Astrocyte (in vitro differentiated cells and primary cell): ENCODE data around the gene PRDX3. TPM values are rescaled to one million over a fixed set of nuclear protein-coding genes. Genes with fewer than 3 reads are reported as not detected.
"Not testable (repeated sequence)": the region's sequence is repeated elsewhere in the genome, so short reads cannot be mapped to it uniquely, and the experiment has no call there.

Experiments used
- DNase-seq: peaks from one replicate; pipeline ENCODE4 v3.0.0-alpha.2; 2010; ENCODE audit warnings: low read depth
- FAIRE-seq: peaks from 2 replicates; lab custom pipeline; 2011; peaks lifted over from hg19 to GRCh38; lab: Jason Lieb, UNC
- H2AFZ ChIP-seq: 2 replicates; pipeline ENCODE4 v1.6.0; 2012; ENCODE audit warnings: low read depth, low read length, inconsistent platforms
- H3K27ac ChIP-seq: 2 replicates; pipeline ENCODE4 v1.5.1; 2011; ENCODE audit warnings: low read depth, low read length, inconsistent platforms
- H3K27me3 ChIP-seq: 2 replicates; pipeline ENCODE4 v1.6.0; 2011; ENCODE audit warnings: low read length, inconsistent platforms; ENCODE audit not compliant: insufficient read depth
- H3K36me3 ChIP-seq: 2 replicates; pipeline ENCODE4 v1.5.1; 2011; ENCODE audit warnings: low read length, inconsistent platforms; ENCODE audit not compliant: insufficient read depth
- H3K4me1 ChIP-seq: 2 replicates; pipeline ENCODE4 v1.5.1; 2011; ENCODE audit warnings: low read length, inconsistent platforms; ENCODE audit not compliant: insufficient read depth
- H3K4me2 ChIP-seq: 2 replicates; pipeline ENCODE4 v1.6.0; 2012; ENCODE audit warnings: low read length, inconsistent platforms
- H3K4me3 ChIP-seq: 2 replicates; pipeline ENCODE4 v1.5.1; 2011; ENCODE audit warnings: low read depth, mild to moderate bottlenecking, low read length, inconsistent platforms; ENCODE audit not compliant: insufficient read depth
- H3K79me2 ChIP-seq: 2 replicates; pipeline ENCODE4 v1.6.0; 2012; ENCODE audit warnings: mild to moderate bottlenecking, low read length, inconsistent platforms; ENCODE audit not compliant: insufficient read depth
- H3K9ac ChIP-seq: 2 replicates; pipeline ENCODE4 v1.6.0; 2012; ENCODE audit warnings: mild to moderate bottlenecking, low read length, inconsistent platforms
- H3K9me3 ChIP-seq: 2 replicates; pipeline ENCODE4 v1.5.1; 2012; ENCODE audit warnings: low read depth, mild to moderate bottlenecking, low read length, inconsistent platforms; ENCODE audit not compliant: insufficient read depth
- H4K20me1 ChIP-seq: 2 replicates; pipeline ENCODE4 v1.6.0; 2012; ENCODE audit warnings: low read length, inconsistent platforms; ENCODE audit not compliant: insufficient read depth
- H3K27ac Mint-ChIP-seq: one replicate; pipeline ENCODE4 v1.8.0; 2021; ENCODE audit warnings: mild to moderate bottlenecking, mixed read lengths; ENCODE audit not compliant: unreplicated experiment
- H3K27me3 Mint-ChIP-seq: one replicate; pipeline ENCODE4 v1.8.0; 2021; ENCODE audit warnings: low read depth, mixed read lengths; ENCODE audit not compliant: unreplicated experiment
- H3K36me3 Mint-ChIP-seq: one replicate; pipeline ENCODE4 v1.8.0; 2021; ENCODE audit warnings: low read depth, mixed read lengths; ENCODE audit not compliant: unreplicated experiment
- H3K4me1 Mint-ChIP-seq: one replicate; pipeline ENCODE4 v1.8.0; 2021; ENCODE audit warnings: low read depth, mixed read lengths; ENCODE audit not compliant: unreplicated experiment
- H3K4me3 Mint-ChIP-seq: one replicate; pipeline ENCODE4 v1.8.0; 2021; ENCODE audit warnings: mild to moderate bottlenecking, moderate library complexity, mixed read lengths; ENCODE audit not compliant: unreplicated experiment
- H3K9me3 Mint-ChIP-seq: one replicate; pipeline ENCODE4 v1.8.0; 2021; ENCODE audit warnings: mild to moderate bottlenecking, mixed read lengths; ENCODE audit not compliant: unreplicated experiment
- CTCF ChIP-seq: IDR thresholded peaks from 2 replicates; pipeline ENCODE4 v1.5.1; 2011; ENCODE audit warnings: low read depth, mild to moderate bottlenecking, inconsistent platforms, low read length, moderate library complexity; ENCODE audit not compliant: insufficient read depth
- EZH2 ChIP-seq: IDR thresholded peaks from 2 replicates; pipeline ENCODE4 v1.6.1; 2012; ENCODE audit warnings: mild to moderate bottlenecking, low read length, inconsistent platforms; ENCODE audit not compliant: insufficient read depth
- total RNA-seq: library from RNA; stranded (reverse); gene quantifications from 2 replicates; pipeline ENCODE4 v1.2.1, GENCODE V29; 2021

The PRDX3 gene
- total RNA-seq, 1 donor from 2014 or later, result 127 TPM

- FAIRE-seq, result no peak
Observed at GRCh38 chr10:119153661-119154060, 25.0 kb downstream of the PRDX3 start.

GRCh38 chr10:119153041-119153440 is 25.6 kb downstream of the PRDX3 start:
- no peaks in the 10 kb centered on the region for H3K4me1 Mint-ChIP-seq
- no peak for FAIRE-seq
- Histone ChIP-seq H3K36me3 (peaks cover 8% of the 10 kb centered on the region), H3K4me2 (no peak overlapping the region), H3K27ac (no peak overlapping the region), H3K9me3 (no peaks in the 10 kb centered on the region), H3K79me2 (no peaks in the 10 kb centered on the region), H3K4me3 (no peak overlapping the region), H4K20me1 (no peaks in the 10 kb centered on the region), H2AFZ (no peak overlapping the region), H3K27me3 (no peaks in the 10 kb centered on the region), H3K9ac (no peak overlapping the region), H3K4me1 (no peaks in the 10 kb centered on the region)
- H3K9me3 Mint-ChIP-seq, result no peaks in the 10 kb centered on the region
- H3K4me3 Mint-ChIP-seq, result no peak overlapping the region
- H3K27me3 Mint-ChIP-seq, result no peaks in the 10 kb centered on the region
- no peak overlapping the region for H3K27ac Mint-ChIP-seq
- peaks cover 42% of the 10 kb centered on the region for H3K36me3 Mint-ChIP-seq
- no peak for TF ChIP-seq CTCF
- no peak for DNase-seq

More at GRCh38 chr10:119153661-119154060, 25.0 kb downstream of the PRDX3 start:
- Histone ChIP-seq H3K27ac (no peak overlapping the region), H4K20me1 (no peaks in the 10 kb centered on the region), H3K9ac (no peak overlapping the region), H3K27me3 (no peaks in the 10 kb centered on the region), H2AFZ (no peak overlapping the region), H3K9me3 (no peaks in the 10 kb centered on the region), H3K4me1 (no peaks in the 10 kb centered on the region), H3K36me3 (peaks cover 8% of the 10 kb centered on the region), H3K4me2 (no peak overlapping the region), H3K4me3 (no peak overlapping the region), H3K79me2 (no peaks in the 10 kb centered on the region)
- TF ChIP-seq EZH2 (no peak), CTCF (no peak)
- H3K27ac Mint-ChIP-seq, result no peak overlapping the region
- no peaks in the 10 kb centered on the region for H3K9me3 Mint-ChIP-seq
- H3K4me3 Mint-ChIP-seq, result no peak overlapping the region
- peaks cover 42% of the 10 kb centered on the region for H3K36me3 Mint-ChIP-seq
- no peak for DNase-seq
- H3K4me1 Mint-ChIP-seq, result no peaks in the 10 kb centered on the region
- H3K27me3 Mint-ChIP-seq, result no peaks in the 10 kb centered on the region

- not testable (repeated sequence) for H3K9me3 Mint-ChIP-seq, H4K20me1 ChIP-seq, H3K27ac ChIP-seq, H3K27me3 ChIP-seq, H3K4me1 ChIP-seq, H3K9ac ChIP-seq, FAIRE-seq, H2AFZ ChIP-seq, H3K4me3 Mint-ChIP-seq, DNase-seq, H3K4me1 Mint-ChIP-seq, H3K27me3 Mint-ChIP-seq, H3K4me3 ChIP-seq, H3K27ac Mint-ChIP-seq, H3K36me3 ChIP-seq, H3K79me2 ChIP-seq, H3K4me2 ChIP-seq, H3K9me3 ChIP-seq
- peaks cover 36% of the 10 kb centered on the region for H3K36me3 Mint-ChIP-seq
Observed at GRCh38 chr10:119151601-119152000, 27.0 kb downstream of the PRDX3 start.
